WERI-Rb-1 (cell line): ENCODE results near the gene PDGFRA.

Experiments used
- DNase-seq: peaks from one replicate; pipeline ENCODE4 v3.0.0-alpha.2; 2020
- H3K27ac ChIP-seq: fragments of 250-450 bp; sonication (Bioruptor Pico); 2 replicates; pipeline ENCODE4 v1.5.1; 2020; ENCODE audit warnings: mild to moderate bottlenecking, moderate library complexity
- H3K27me3 ChIP-seq: fragments of 250-450 bp; sonication (Bioruptor Pico); 2 replicates; pipeline ENCODE4 v1.5.1; 2021; ENCODE audit warnings: mild to moderate bottlenecking, low read depth, moderate library complexity; ENCODE audit not compliant: insufficient read depth, severe bottlenecking
- H3K36me3 ChIP-seq: fragments of 250-450 bp; sonication (Bioruptor Pico); 2 replicates; pipeline ENCODE4 v1.5.1; 2020; ENCODE audit warnings: mild to moderate bottlenecking, moderate library complexity
- H3K4me3 ChIP-seq: 2 replicates; pipeline ENCODE4 v1.5.1; 2011; ENCODE audit warnings: low read depth, mild to moderate bottlenecking, control low read depth, low read length
- H3K9me3 ChIP-seq: fragments of 250-450 bp; sonication (Bioruptor Pico); 2 replicates; pipeline ENCODE4 v1.5.1; 2021; ENCODE audit warnings: mild to moderate bottlenecking, moderate library complexity; ENCODE audit not compliant: severe bottlenecking
- CTCF ChIP-seq: IDR thresholded peaks from 2 replicates; pipeline ENCODE4 v1.5.1; 2011; ENCODE audit warnings: low read depth, mild to moderate bottlenecking, control low read depth, inconsistent platforms, low read length

Gene PDGFRA

GRCh38 chr4:54254116-54254914, 25.2 kb downstream of the PDGFRA start:
- Histone ChIP-seq H3K27me3 (peaks cover 18% of the 10 kb centered on the region), H3K36me3 (no peaks in the 10 kb centered on the region), H3K9me3 (no peaks in the 10 kb centered on the region), H3K4me3 (no peak overlapping the region), H3K27ac (no peak overlapping the region)
- no peak for TF ChIP-seq CTCF
- no peak for DNase-seq

GRCh38 chr4:54254915-54255246, 25.8 kb downstream of the PDGFRA start:
- Histone ChIP-seq H3K27ac (no peak overlapping the region), H3K4me3 (no peak overlapping the region), H3K27me3 (peaks cover 20% of the 10 kb centered on the region), H3K9me3 (no peaks in the 10 kb centered on the region), H3K36me3 (no peaks in the 10 kb centered on the region)
- TF ChIP-seq CTCF = no peak
- no peak for DNase-seq

- no peak for TF ChIP-seq CTCF
- DNase-seq = no peak
- Histone ChIP-seq H3K27ac (no peak overlapping the region), H3K36me3 (no peaks in the 10 kb centered on the region), H3K9me3 (no peaks in the 10 kb centered on the region), H3K4me3 (no peak overlapping the region), H3K27me3 (peaks cover 24% of the 10 kb centered on the region)
Measured at GRCh38 chr4:54255881-54256280, 26.8 kb downstream of the PDGFRA start.

GRCh38 chr4:54256491-54257486, 27.7 kb downstream of the PDGFRA start:
- Histone ChIP-seq H3K27me3 (peaks cover 28% of the 10 kb centered on the region), H3K9me3 (no peaks in the 10 kb centered on the region), H3K27ac (no peak overlapping the region), H3K4me3 (no peak overlapping the region), H3K36me3 (no peaks in the 10 kb centered on the region)
- no peak for TF ChIP-seq CTCF
- DNase-seq = no peak

- TF ChIP-seq CTCF = no peak
- DNase-seq = no peak
- Histone ChIP-seq H3K27ac (no peak overlapping the region), H3K9me3 (no peaks in the 10 kb centered on the region), H3K4me3 (no peak overlapping the region), H3K36me3 (no peaks in the 10 kb centered on the region), H3K27me3 (peaks cover 51% of the 10 kb centered on the region)
Measured at GRCh38 chr4:54265366-54265765, 36.3 kb downstream of the PDGFRA start.
